Neural cell (in vitro differentiated cells): ENCODE data around the gene SCN4B.

Source experiments
- CTCF ChIP-seq: fragments of 450-650 bp; IDR thresholded peaks from 2 replicates; pipeline ENCODE4 v1.5.1; 2014; ENCODE audit warnings: antibody characterized with exemption, mild to moderate bottlenecking, moderate library complexity; ENCODE audit not compliant: poor library complexity, severe bottlenecking
- EP300 ChIP-seq: fragments of 450-650 bp; conservative IDR thresholded peaks from 2 replicates; pipeline ENCODE4 v1.6.1; 2014; ENCODE audit warnings: antibody characterized with exemption, mild to moderate bottlenecking, moderate library complexity; ENCODE audit not compliant: poor library complexity, severe bottlenecking
- EZH2 ChIP-seq: fragments of 200-600, 300-800 bp; shearing (Covaris generic), sonication (generic); IDR thresholded peaks from 2 replicates; pipeline ENCODE4 v1.6.1; 2014; ENCODE audit warnings: antibody characterized with exemption, low read length, borderline replicate concordance, mild to moderate bottlenecking; ENCODE audit not compliant: insufficient read depth, poor library complexity, severe bottlenecking
- POLR2AphosphoS5 ChIP-seq: IDR thresholded peaks from 2 replicates; pipeline ENCODE4 v1.6.1; 2012
- TAF1 ChIP-seq: IDR thresholded peaks from 2 replicates; pipeline ENCODE4 v1.6.1; 2012; ENCODE audit warnings: low read depth

GRCh38 chr11:118102721-118103261 is 49.8 kb downstream of the SCN4B start:
- TF ChIP-seq CTCF (no peak), EZH2 (no peak), TAF1 (no peak), POLR2AphosphoS5 (no peak), EP300 (no peak)
